ENCODE results near the gene TPRN.

Gene TPRN

GRCh38 chr9:137167277-137167746 lies 33.2 kb downstream of the TPRN start:
- Histone ChIP-seq H2BK5ac (ENCODE audit: low read length) (no peak overlapping the region), H3K27me3 (ENCODE audit: insufficient read depth, low read length, poor library complexity) (peaks cover 37% of the 10 kb centered on the region), H3K4me3 (ENCODE audit: low read length) (no peak overlapping the region), H3K27ac (ENCODE audit: low read depth, low read length) (no peak overlapping the region), H3K79me2 (ENCODE audit: control insufficient read depth, insufficient read depth, low read length) (no peaks in the 10 kb centered on the region), H3K79me1 (ENCODE audit: low read length) (no peaks in the 10 kb centered on the region), H3K36me3 (ENCODE audit: control insufficient read depth, insufficient read depth, low read length) (no peaks in the 10 kb centered on the region), H3K18ac (ENCODE audit: low read length) (no peak overlapping the region), H3K23ac (ENCODE audit: low read length) (no peak overlapping the region), H4K8ac (ENCODE audit: low read depth, low read length) (no peak overlapping the region), H3K4me2 (ENCODE audit: low read length) (no peak overlapping the region), H3K56ac (ENCODE audit: low read length) (no peak overlapping the region), H2AK5ac (ENCODE audit: low read length) (no peak overlapping the region), H4K5ac (ENCODE audit: low read length) (no peak overlapping the region), H2BK15ac (replicated peaks; ENCODE audit: low read depth) (no peak overlapping the region), H3K4ac (ENCODE audit: low read depth, low read length) (no peak overlapping the region), H3K4me1 (ENCODE audit: control insufficient read depth, low read depth, low read length) (no peaks in the 10 kb centered on the region), H3K9ac (ENCODE audit: low read length) (no peak overlapping the region), H2BK120ac (ENCODE audit: low read depth, low read length) (no peak overlapping the region)
- no peak for DNase-seq
- no CpG with 5 or more reads among the region's 44 CpGs for WGBS (ENCODE audit: extremely low coverage, insufficient coverage, low lambda C conversion rate)

- WGBS (ENCODE audit: extremely low coverage, insufficient coverage, low lambda C conversion rate) = no CpG with 5 or more reads among the region's 22 CpGs
- no peaks in the 10 kb centered on the region for H3K36me3 ChIP-seq (ENCODE audit: control insufficient read depth, insufficient read depth, low read length)
- no peak overlapping the region for H3K27ac ChIP-seq (ENCODE audit: low read depth, low read length)
- no peak overlapping the region for H3K18ac ChIP-seq (ENCODE audit: low read length)
- no peak overlapping the region for H4K8ac ChIP-seq (ENCODE audit: low read depth, low read length)
- H3K4me1 ChIP-seq (ENCODE audit: control insufficient read depth, low read depth, low read length) = no peaks in the 10 kb centered on the region
- no peak overlapping the region for H4K5ac ChIP-seq (ENCODE audit: low read length)
- no peak overlapping the region for H3K23ac ChIP-seq (ENCODE audit: low read length)
- H2AK5ac ChIP-seq (ENCODE audit: low read length) = no peak overlapping the region
- H3K9ac ChIP-seq (ENCODE audit: low read length) = no peak overlapping the region
- H2BK120ac ChIP-seq (ENCODE audit: low read depth, low read length) = no peak overlapping the region
- H3K4ac ChIP-seq (ENCODE audit: low read depth, low read length) = no peak overlapping the region
- H3K27me3 ChIP-seq (ENCODE audit: insufficient read depth, low read length, poor library complexity) = peaks cover 40% of the 10 kb centered on the region
- no peak overlapping the region for H3K4me2 ChIP-seq (ENCODE audit: low read length)
- H3K79me2 ChIP-seq (ENCODE audit: control insufficient read depth, insufficient read depth, low read length) = no peaks in the 10 kb centered on the region
- no peak for DNase-seq
- no peak overlapping the region for H2BK15ac ChIP-seq (replicated peaks; ENCODE audit: low read depth)
- H3K79me1 ChIP-seq (ENCODE audit: low read length) = no peaks in the 10 kb centered on the region
- no peak overlapping the region for H3K56ac ChIP-seq (ENCODE audit: low read length)
- H3K4me3 ChIP-seq (ENCODE audit: low read length) = no peak overlapping the region
- H2BK5ac ChIP-seq (ENCODE audit: low read length) = no peak overlapping the region
Measured at GRCh38 chr9:137166380-137167229, 33.9 kb downstream of the TPRN start.

- H3K9ac ChIP-seq (ENCODE audit: low read length) = no peak overlapping the region
- no peak overlapping the region for H3K23ac ChIP-seq (ENCODE audit: low read length)
- H3K79me1 ChIP-seq (ENCODE audit: low read length) = no peaks in the 10 kb centered on the region
- no peak overlapping the region for H2BK120ac ChIP-seq (ENCODE audit: low read depth, low read length)
- H2AK5ac ChIP-seq (ENCODE audit: low read length) = no peak overlapping the region
- no peak overlapping the region for H2BK15ac ChIP-seq (replicated peaks; ENCODE audit: low read depth)
- H3K27me3 ChIP-seq (ENCODE audit: insufficient read depth, low read length, poor library complexity) = peaks cover 39% of the 10 kb centered on the region
- H3K4me2 ChIP-seq (ENCODE audit: low read length) = no peak overlapping the region
- H4K5ac ChIP-seq (ENCODE audit: low read length) = no peak overlapping the region
- no peak for DNase-seq
- H3K79me2 ChIP-seq (ENCODE audit: control insufficient read depth, insufficient read depth, low read length) = no peaks in the 10 kb centered on the region
- no peaks in the 10 kb centered on the region for H3K4me1 ChIP-seq (ENCODE audit: control insufficient read depth, low read depth, low read length)
- H3K4ac ChIP-seq (ENCODE audit: low read depth, low read length) = no peak overlapping the region
- H2BK5ac ChIP-seq (ENCODE audit: low read length) = no peak overlapping the region
- no CpG with 5 or more reads among the region's 32 CpGs for WGBS (ENCODE audit: extremely low coverage, insufficient coverage, low lambda C conversion rate)
- H3K56ac ChIP-seq (ENCODE audit: low read length) = no peak overlapping the region
- no peak overlapping the region for H3K27ac ChIP-seq (ENCODE audit: low read depth, low read length)
- H3K18ac ChIP-seq (ENCODE audit: low read length) = no peak overlapping the region
- no peak overlapping the region for H4K8ac ChIP-seq (ENCODE audit: low read depth, low read length)
- no peaks in the 10 kb centered on the region for H3K36me3 ChIP-seq (ENCODE audit: control insufficient read depth, insufficient read depth, low read length)
- no peak overlapping the region for H3K4me3 ChIP-seq (ENCODE audit: low read length)
Measured at GRCh38 chr9:137165250-137165836, 35.2 kb downstream of the TPRN start.

DNA sequence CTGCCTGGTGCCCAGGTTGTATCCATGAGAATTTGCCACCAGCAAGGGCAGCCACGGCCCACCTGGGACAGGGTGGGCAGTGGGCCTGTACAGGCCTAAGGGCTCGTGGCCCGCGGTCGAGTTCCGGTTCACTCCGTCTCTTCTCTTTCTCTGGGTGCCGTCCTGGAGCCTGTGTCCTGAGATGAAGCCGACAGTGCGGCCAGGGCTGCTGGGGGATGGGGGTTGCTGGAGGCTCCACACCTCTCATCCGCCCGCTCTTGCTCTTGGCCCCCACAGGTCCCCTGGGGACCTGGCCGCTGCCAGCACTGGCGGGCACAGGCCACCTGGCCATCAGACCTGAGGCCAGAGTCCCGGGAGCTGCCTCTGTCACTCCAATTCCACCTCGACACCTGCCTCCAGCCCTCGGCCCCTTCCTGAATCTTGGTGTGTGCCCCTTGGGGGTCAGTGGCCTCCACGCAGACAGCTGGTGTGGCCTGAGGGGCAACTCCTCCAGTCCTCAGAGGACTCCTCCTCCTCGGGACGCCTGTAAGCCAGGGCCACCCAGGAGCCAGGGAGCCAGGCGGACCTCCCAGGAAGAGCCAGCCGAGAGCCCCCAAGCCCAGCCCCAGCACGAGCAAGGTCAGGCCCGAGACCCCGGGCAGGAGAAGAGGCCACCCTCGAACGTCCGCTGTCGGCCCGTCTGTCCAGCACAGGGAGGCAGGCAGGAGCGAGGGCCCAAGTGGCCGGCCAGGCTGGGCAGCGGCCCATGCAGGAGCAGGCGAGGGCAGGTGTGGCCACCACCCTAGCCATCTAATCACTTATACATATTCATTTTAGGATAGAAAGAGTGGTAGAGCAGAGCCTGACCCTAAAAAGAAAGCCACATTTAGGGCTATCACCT lies 35.9 kb downstream of the TPRN start:
- Histone ChIP-seq H2BK5ac (ENCODE audit: low read length) (no peak overlapping the region), H3K18ac (ENCODE audit: low read length) (no peak overlapping the region), H3K9ac (ENCODE audit: low read length) (no peak overlapping the region), H4K8ac (ENCODE audit: low read depth, low read length) (no peak overlapping the region), H3K79me2 (ENCODE audit: control insufficient read depth, insufficient read depth, low read length) (no peaks in the 10 kb centered on the region), H2BK15ac (replicated peaks; ENCODE audit: low read depth) (no peak overlapping the region), H3K4me2 (ENCODE audit: low read length) (no peak overlapping the region), H3K27ac (ENCODE audit: low read depth, low read length) (no peak overlapping the region), H3K4me3 (ENCODE audit: low read length) (no peak overlapping the region), H3K4me1 (ENCODE audit: control insufficient read depth, low read depth, low read length) (no peaks in the 10 kb centered on the region), H3K4ac (ENCODE audit: low read depth, low read length) (no peak overlapping the region), H2BK120ac (ENCODE audit: low read depth, low read length) (no peak overlapping the region), H3K79me1 (ENCODE audit: low read length) (no peaks in the 10 kb centered on the region), H4K5ac (ENCODE audit: low read length) (no peak overlapping the region), H2AK5ac (ENCODE audit: low read length) (no peak overlapping the region), H3K56ac (ENCODE audit: low read length) (no peak overlapping the region), H3K36me3 (ENCODE audit: control insufficient read depth, insufficient read depth, low read length) (no peaks in the 10 kb centered on the region), H3K23ac (ENCODE audit: low read length) (no peak overlapping the region), H3K27me3 (ENCODE audit: insufficient read depth, low read length, poor library complexity) (peaks cover 34% of the 10 kb centered on the region)
- WGBS (ENCODE audit: extremely low coverage, insufficient coverage, low lambda C conversion rate) = no CpG with 5 or more reads among the region's 34 CpGs
- DNase-seq = no peak

DNA sequence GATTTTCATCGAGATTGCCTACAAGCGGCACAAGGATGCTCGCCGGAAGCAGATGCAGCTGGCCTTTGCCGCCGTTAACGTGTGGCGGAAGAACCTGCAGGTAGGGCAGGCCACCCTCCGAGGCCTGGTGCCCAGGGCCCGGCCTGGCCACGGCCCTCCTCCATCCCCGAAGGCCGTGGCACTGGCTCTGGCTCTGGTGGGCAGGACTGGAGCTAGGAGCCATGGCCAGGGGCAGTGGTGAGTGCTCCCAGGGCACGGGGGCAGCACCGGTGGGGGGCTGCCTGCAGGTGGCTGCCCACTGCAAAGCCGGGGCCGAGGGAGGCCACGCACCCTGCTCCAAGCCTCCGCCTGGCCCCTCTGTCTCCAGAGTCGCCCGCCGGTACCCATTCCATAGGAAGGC lies 36.7 kb downstream of the TPRN start:
- no peak overlapping the region for H2BK120ac ChIP-seq (ENCODE audit: low read depth, low read length)
- WGBS (ENCODE audit: extremely low coverage, insufficient coverage, low lambda C conversion rate) = no CpG with 5 or more reads among the region's 22 CpGs
- H3K4me3 ChIP-seq (ENCODE audit: low read length) = no peak overlapping the region
- no peaks in the 10 kb centered on the region for H3K4me1 ChIP-seq (ENCODE audit: control insufficient read depth, low read depth, low read length)
- H4K5ac ChIP-seq (ENCODE audit: low read length) = no peak overlapping the region
- no peak overlapping the region for H2BK5ac ChIP-seq (ENCODE audit: low read length)
- H3K9ac ChIP-seq (ENCODE audit: low read length) = no peak overlapping the region
- H3K4ac ChIP-seq (ENCODE audit: low read depth, low read length) = no peak overlapping the region
- H3K27me3 ChIP-seq (ENCODE audit: insufficient read depth, low read length, poor library complexity) = peaks cover 33% of the 10 kb centered on the region
- H4K8ac ChIP-seq (ENCODE audit: low read depth, low read length) = no peak overlapping the region
- H3K56ac ChIP-seq (ENCODE audit: low read length) = no peak overlapping the region
- H3K18ac ChIP-seq (ENCODE audit: low read length) = no peak overlapping the region
- H3K36me3 ChIP-seq (ENCODE audit: control insufficient read depth, insufficient read depth, low read length) = no peaks in the 10 kb centered on the region
- no peak overlapping the region for H3K27ac ChIP-seq (ENCODE audit: low read depth, low read length)
- H2AK5ac ChIP-seq (ENCODE audit: low read length) = no peak overlapping the region
- DNase-seq = no peak
- H3K79me1 ChIP-seq (ENCODE audit: low read length) = no peaks in the 10 kb centered on the region
- no peak overlapping the region for H2BK15ac ChIP-seq (replicated peaks; ENCODE audit: low read depth)
- H3K79me2 ChIP-seq (ENCODE audit: control insufficient read depth, insufficient read depth, low read length) = no peaks in the 10 kb centered on the region
- no peak overlapping the region for H3K23ac ChIP-seq (ENCODE audit: low read length)
- no peak overlapping the region for H3K4me2 ChIP-seq (ENCODE audit: low read length)

Measured in mesendoderm (in vitro differentiated cells).